ENCODE results near the gene PRDM16. TPM values are rescaled to one million over a fixed set of nuclear protein-coding genes. Genes with fewer than 3 reads are reported as not detected.

Gene PRDM16
- total and polyA plus RNA-seq, 2 of the 13 experiments (the other 11 are each of a cell fraction or from before 2014, with no cell fraction given): 0.15 to 0.81 TPM

DNA sequence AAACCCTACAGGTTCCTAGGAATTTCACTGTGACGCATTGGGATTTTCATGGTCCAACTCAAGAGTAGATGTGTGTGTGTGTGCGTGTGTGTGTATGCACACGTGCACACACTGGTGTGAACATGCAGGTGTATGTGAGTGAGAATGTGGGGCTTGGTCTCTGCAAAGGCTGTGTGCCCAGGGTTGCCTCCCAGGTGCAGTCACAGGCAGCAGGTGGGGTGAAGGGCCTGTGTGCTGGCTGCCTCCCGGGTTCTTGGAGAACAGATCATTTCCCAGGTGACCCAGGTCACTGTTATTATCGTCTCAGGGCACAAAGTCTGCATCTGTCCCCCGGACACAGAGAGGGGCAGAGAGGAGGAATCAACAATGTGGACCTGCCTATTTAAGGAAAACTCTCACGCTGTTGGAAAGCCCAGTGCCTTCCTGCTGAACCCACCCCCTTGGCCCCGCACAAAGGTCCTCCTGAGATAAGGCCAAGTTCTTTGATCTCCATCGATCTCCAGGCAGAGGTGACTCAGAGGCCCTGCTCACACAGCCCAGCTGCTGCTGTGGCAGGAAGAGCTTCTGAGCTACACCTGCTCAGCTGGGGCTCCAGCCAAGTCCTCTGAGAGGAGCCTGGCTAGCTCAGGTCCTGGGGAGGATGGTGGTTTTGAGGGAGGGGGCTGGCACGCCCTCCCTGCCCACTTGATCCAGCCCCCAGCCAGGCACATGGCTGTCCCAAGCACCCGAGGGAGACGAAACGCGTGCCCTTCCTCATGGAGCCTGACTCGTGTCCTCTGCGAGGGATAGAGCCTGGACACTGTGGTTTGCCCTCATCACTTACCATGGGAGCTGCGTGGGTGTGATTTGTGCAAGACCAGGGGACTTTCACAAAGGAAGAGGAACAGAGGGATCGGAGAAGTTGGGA, 251.5 kb downstream of the PRDM16 start (continued):
- TF ChIP-seq, protein P1, sequence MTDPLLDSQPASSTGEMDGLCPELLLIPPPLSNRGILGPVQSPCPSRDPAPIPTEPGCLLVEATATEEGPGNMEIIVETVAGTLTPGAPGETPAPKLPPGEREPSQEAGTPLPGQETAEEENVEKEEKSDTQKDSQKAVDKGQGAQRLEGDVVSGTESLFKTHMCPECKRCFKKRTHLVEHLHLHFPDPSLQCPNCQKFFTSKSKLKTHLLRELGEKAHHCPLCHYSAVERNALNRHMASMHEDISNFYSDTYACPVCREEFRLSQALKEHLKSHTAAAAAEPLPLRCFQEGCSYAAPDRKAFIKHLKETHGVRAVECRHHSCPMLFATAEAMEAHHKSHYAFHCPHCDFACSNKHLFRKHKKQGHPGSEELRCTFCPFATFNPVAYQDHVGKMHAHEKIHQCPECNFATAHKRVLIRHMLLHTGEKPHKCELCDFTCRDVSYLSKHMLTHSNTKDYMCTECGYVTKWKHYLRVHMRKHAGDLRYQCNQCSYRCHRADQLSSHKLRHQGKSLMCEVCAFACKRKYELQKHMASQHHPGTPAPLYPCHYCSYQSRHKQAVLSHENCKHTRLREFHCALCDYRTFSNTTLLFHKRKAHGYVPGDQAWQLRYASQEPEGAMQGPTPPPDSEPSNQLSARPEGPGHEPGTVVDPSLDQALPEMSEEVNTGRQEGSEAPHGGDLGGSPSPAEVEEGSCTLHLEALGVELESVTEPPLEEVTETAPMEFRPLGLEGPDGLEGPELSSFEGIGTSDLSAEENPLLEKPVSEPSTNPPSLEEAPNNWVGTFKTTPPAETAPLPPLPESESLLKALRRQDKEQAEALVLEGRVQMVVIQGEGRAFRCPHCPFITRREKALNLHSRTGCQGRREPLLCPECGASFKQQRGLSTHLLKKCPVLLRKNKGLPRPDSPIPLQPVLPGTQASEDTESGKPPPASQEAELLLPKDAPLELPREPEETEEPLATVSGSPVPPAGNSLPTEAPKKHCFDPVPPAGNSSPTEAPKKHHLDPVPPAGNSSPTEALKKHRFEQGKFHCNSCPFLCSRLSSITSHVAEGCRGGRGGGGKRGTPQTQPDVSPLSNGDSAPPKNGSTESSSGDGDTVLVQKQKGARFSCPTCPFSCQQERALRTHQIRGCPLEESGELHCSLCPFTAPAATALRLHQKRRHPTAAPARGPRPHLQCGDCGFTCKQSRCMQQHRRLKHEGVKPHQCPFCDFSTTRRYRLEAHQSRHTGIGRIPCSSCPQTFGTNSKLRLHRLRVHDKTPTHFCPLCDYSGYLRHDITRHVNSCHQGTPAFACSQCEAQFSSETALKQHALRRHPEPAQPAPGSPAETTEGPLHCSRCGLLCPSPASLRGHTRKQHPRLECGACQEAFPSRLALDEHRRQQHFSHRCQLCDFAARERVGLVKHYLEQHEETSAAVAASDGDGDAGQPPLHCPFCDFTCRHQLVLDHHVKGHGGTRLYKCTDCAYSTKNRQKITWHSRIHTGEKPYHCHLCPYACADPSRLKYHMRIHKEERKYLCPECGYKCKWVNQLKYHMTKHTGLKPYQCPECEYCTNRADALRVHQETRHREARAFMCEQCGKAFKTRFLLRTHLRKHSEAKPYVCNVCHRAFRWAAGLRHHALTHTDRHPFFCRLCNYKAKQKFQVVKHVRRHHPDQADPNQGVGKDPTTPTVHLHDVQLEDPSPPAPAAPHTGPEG (CRISPR knock-in tag; IDR thresholded peaks at IDR 0.05): no peak
- TF ChIP-seq MBNL3 (CRISPR knock-in tag; conservative IDR thresholded peaks at IDR 0.05) (no peak), WIZ (CRISPR knock-in tag; IDR thresholded peaks at IDR 0.05) (no peak), ETV6 (CRISPR knock-in tag; conservative IDR thresholded peaks at IDR 0.05) (peak; percentile 88; the same call in 1 of the 2 replicates), ZNF660 (CRISPR knock-in tag; IDR thresholded peaks at IDR 0.05; ENCODE audit: borderline replicate concordance, low read depth) (no peak), MXI1 (IDR thresholded peaks at IDR 0.05; ENCODE audit: borderline replicate concordance, low read depth, low read length) (peak; percentile 52; the same call in 1 of the 3 replicates), HES4 (CRISPR knock-in tag; IDR thresholded peaks at IDR 0.05; ENCODE audit: borderline replicate concordance) (peak; percentile 91), ZSCAN9 (CRISPR knock-in tag; IDR thresholded peaks at IDR 0.05; ENCODE audit: borderline replicate concordance) (peak; percentile 75; the same call in 1 of the 2 replicates), ZMYM3 (CRISPR knock-in tag; IDR thresholded peaks at IDR 0.05) (peak; percentile 77), ZBTB1 (CRISPR knock-in tag; IDR thresholded peaks at IDR 0.05; ENCODE audit: borderline replicate concordance) (peak; percentile 51; the same call in 1 of the 2 replicates), ZNF616 (CRISPR knock-in tag; IDR thresholded peaks at IDR 0.05; ENCODE audit: low read depth) (0 out of 2 replicates have a peak, but pooled peaks have one; percentile 71), SYNCRIP (IDR thresholded peaks at IDR 0.05; ENCODE audit: insufficient read depth, low read depth, low read length) (no peak)
- TF ChIP-seq, protein P2, sequence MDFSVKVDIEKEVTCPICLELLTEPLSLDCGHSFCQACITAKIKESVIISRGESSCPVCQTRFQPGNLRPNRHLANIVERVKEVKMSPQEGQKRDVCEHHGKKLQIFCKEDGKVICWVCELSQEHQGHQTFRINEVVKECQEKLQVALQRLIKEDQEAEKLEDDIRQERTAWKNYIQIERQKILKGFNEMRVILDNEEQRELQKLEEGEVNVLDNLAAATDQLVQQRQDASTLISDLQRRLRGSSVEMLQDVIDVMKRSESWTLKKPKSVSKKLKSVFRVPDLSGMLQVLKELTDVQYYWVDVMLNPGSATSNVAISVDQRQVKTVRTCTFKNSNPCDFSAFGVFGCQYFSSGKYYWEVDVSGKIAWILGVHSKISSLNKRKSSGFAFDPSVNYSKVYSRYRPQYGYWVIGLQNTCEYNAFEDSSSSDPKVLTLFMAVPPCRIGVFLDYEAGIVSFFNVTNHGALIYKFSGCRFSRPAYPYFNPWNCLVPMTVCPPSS (IDR thresholded peaks at IDR 0.05): no peak
- TF ChIP-seq, protein P3, sequence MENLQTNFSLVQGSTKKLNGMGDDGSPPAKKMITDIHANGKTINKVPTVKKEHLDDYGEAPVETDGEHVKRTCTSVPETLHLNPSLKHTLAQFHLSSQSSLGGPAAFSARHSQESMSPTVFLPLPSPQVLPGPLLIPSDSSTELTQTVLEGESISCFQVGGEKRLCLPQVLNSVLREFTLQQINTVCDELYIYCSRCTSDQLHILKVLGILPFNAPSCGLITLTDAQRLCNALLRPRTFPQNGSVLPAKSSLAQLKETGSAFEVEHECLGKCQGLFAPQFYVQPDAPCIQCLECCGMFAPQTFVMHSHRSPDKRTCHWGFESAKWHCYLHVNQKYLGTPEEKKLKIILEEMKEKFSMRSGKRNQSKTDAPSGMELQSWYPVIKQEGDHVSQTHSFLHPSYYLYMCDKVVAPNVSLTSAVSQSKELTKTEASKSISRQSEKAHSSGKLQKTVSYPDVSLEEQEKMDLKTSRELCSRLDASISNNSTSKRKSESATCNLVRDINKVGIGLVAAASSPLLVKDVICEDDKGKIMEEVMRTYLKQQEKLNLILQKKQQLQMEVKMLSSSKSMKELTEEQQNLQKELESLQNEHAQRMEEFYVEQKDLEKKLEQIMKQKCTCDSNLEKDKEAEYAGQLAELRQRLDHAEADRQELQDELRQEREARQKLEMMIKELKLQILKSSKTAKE (CRISPR knock-in tag; IDR thresholded peaks at IDR 0.05; ENCODE audit: borderline replicate concordance): peak; percentile 92
- TF ChIP-seq, protein P4, sequence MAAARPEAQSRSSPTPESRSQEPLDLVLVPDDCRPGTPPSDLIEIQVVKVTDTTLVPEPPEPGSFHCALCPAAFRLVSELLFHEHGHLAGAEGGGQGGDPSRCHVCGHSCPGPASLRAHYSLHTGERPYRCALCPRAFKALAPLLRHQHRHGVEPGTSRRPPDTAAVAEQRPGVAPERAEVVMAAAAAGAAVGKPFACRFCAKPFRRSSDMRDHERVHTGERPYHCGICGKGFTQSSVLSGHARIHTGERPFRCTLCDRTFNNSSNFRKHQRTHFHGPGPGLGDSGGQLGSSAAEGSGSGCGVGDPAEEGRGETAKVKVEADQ (CRISPR knock-in tag; IDR thresholded peaks at IDR 0.05; ENCODE audit: borderline replicate concordance): peak; percentile 61; the same call in 1 of the 2 replicates
- TF ChIP-seq, protein P5, sequence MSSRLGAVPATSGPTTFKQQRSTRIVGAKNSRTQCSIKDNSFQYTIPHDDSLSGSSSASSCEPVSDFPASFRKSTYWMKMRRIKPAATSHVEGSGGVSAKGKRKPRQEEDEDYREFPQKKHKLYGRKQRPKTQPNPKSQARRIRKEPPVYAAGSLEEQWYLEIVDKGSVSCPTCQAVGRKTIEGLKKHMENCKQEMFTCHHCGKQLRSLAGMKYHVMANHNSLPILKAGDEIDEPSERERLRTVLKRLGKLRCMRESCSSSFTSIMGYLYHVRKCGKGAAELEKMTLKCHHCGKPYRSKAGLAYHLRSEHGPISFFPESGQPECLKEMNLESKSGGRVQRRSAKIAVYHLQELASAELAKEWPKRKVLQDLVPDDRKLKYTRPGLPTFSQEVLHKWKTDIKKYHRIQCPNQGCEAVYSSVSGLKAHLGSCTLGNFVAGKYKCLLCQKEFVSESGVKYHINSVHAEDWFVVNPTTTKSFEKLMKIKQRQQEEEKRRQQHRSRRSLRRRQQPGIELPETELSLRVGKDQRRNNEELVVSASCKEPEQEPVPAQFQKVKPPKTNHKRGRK (CRISPR knock-in tag; IDR thresholded peaks at IDR 0.05): no peak
